Stimulated activated CD8-positive, alpha-beta memory T cell treated with anti-CD3 and anti-CD28 coated beads, Interleukin-4, amount 100 ng/mL, for 24 hours (primary cell): Measurements from ENCODE around the gene KDM2A.

Source experiments
- DNase-seq: peaks from one replicate; pipeline ENCODE4 v3.0.0-alpha.2; 2020; ENCODE audit warnings: low read depth

KDM2A gene

GRCh38 chr11:67302571-67303131 is 183.6 kb downstream of the KDM2A start:
- no peak for DNase-seq

- no peak for DNase-seq
Observed at GRCh38 chr11:67303132-67303834, 184.2 kb downstream of the KDM2A start, which contains the start of gene SSH3. Gene SSH3 (plus strand): TSS chr11:67303530. CDS start chr11:67303626, 96 bp downstream.

- no peak for DNase-seq
Observed at GRCh38 chr11:67303835-67304411, 184.9 kb downstream of the KDM2A start.

- no peak for DNase-seq
Observed at GRCh38 chr11:67304511-67305113, 185.5 kb downstream of the KDM2A start.

GRCh38 chr11:67306769-67307544 is 187.9 kb downstream of the KDM2A start:
- DNase-seq = no peak

GRCh38 chr11:67307545-67308001 is 188.5 kb downstream of the KDM2A start:
- no peak for DNase-seq
